ENCODE data around the gene C17orf67. TPM values are rescaled to one million over a fixed set of nuclear protein-coding genes. Genes with fewer than 3 reads are reported as not detected.
A peak's percentile ranks its signal among the peaks of the same experiment; 100 is the strongest.

Gene C17orf67, protein sequence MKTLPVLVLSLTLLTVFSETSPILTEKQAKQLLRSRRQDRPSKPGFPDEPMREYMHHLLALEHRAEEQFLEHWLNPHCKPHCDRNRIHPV
- 2.4 TPM for polyA plus RNA-seq (2012; ENCODE audit: insufficient read depth, insufficient read length)

DNA sequence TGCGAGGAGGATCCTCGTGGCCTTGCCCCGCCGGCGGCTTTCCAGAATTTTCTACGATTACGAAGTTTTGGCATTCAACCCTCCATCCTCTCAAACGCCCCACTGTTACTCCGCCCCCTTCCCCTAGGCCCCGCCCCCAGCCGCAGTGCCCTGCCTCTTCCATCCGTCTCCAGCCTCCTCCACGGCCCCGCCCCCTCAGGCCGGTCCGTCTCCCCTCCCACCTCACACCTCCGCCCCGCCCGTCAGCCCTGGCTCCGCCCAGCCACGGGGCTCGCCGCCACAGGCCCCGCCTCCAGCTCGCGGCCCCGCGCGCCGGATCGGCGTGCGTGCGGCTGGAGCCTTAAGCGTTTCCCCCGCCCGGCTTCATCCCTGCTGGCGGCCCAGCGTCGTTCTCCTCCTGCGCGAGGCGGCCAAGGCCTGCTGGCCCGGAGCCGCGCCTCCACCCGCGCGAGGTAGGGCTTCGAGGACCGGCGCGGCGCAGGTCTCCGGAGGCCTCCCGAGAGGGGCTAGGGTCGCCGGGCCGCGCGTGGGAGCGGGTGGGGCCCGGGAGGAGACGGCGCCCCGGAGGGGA lies at the start of gene C17orf67, which contains the start of gene DGKE:
TSS of gene C17orf67 (minus strand) at position 112 of the 571 bp plus-strand sequence. CDS start 18,110 bp downstream, outside the sequence.
TSS of gene DGKE (plus strand) at position 343 of the 571 bp plus-strand sequence. CDS start 645 bp downstream, outside the sequence.
- DNase-seq (ENCODE audit: low read depth, low spot score), result peak; percentile 87
- peak within 1 kb of the TSS; percentile 78 for H3K4me3 ChIP-seq (ENCODE audit: low read length)

DNA sequence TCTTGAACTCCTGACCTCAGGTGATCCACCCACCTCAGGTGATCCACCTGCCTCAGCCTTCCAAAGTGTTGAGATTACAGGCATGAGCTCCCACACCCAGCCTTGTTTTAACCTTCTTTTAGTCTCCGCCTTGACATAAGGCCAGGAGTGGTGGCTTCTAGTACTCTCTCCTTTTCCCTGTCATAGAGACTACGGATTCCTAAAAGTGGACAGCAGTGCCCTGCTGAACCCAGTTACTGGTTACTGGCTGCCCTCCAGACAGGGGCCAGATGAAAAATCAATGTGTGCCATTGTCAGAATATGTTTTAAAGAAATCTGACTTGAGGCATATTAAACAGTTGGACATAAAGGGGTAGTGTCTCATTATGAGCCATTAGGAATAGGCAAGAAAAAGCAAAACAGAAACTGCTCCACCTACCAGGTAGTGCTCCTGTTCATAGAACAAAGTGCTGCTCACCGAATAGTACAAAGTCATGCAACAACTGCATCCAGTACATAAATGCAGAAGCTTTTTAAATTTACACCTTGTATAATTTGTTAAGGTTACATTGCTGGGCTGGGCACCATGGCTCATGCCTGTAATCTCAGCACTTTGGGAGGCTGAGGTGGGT lies 48.1 kb upstream of the C17orf67 start:
- DNase-seq (ENCODE audit: low read depth, low spot score), result no peak

DNA sequence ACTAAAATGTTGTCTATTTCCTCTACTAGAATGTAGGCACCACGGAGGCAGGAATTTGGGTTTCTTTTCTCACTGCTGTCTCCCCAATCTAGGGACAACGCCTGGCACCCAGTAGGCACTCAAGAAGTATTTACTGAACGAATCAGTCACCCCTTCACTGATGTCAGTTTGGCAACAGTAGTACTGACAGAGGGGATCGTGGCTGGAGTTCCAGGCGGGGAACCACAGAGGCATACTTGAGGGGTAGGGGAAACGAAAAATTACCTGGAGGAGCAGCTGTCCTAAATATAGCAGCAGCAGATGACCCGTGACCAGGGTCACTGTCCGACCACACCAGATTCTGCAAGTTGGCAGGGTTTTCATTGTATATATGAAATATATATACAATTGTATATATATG lies 46.9 kb upstream of the C17orf67 start:
- H3K4me3 ChIP-seq (ENCODE audit: low read length), result no peak overlapping the region
- no peak for DNase-seq (ENCODE audit: low read depth, low spot score)

More for the DNA sequence above, 48.1 kb upstream of the C17orf67 start:
- no peak overlapping the region for H3K4me3 ChIP-seq (ENCODE audit: low read length)

DNA sequence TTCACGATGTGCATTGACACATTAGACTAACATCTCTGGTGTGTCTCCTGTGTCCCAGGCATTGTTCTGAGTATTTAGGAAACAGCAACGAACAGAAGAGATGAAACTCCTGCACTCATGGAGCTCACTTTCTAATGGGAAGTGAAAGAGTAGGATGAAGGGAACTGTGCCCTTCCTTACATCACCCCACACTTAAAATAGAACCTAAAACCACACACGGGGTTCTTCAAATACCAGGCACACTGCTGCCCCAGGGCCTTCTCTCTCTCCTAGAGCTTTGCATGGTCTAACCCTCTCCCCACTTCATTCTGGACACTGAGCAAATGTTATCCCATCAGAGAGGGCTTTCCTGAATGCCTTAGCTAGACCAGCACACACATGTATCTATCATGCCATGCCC lies 46.4 kb upstream of the C17orf67 start:
- no peak for DNase-seq (ENCODE audit: low read depth, low spot score)
- no peak overlapping the region for H3K4me3 ChIP-seq (ENCODE audit: low read length)

DNA sequence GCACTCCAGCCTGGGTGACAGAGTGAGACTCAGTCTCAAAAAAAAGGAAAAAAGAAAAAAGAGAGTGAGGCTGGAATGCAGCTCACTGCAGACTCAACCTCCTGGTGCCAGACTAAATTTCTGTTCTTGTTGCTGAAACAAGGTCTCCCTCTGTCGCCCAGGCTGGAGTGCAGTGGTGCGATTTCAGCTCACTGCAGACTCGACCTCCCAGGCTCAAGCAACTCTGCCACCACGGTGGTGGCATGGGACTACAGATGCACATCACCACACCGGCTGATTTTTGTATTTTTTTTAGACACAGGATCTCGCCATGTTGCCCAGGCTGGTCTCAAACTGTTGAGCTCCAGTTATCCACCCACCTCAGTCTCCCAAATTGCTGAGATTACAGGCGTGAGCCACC lies 45.6 kb upstream of the C17orf67 start:
- no peak overlapping the region for H3K4me3 ChIP-seq (ENCODE audit: low read length)
- DNase-seq (ENCODE audit: low read depth, low spot score), result no peak

DNA sequence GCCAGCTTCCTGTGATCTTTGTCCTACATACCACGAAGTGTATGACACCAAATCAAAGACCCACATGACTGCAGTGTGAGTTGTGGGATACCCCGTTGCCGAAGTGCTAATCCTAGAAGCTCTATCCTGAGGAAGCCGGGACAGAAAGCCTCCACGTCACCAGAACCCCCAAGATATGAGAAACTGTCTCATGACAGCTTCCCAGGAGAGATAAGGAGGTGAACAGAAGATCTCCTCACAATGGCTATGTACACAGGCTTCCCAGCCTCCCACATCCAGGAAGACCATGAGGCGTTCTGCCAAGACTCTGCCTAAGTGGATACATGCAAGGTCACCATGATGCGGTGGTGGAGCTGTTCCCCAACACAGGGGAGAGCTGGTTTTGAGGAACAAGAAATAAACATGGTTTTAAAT lies 43.1 kb upstream of the C17orf67 start:
- no peak for DNase-seq (ENCODE audit: low read depth, low spot score)
- no peak overlapping the region for H3K4me3 ChIP-seq (ENCODE audit: low read length)

DNA sequence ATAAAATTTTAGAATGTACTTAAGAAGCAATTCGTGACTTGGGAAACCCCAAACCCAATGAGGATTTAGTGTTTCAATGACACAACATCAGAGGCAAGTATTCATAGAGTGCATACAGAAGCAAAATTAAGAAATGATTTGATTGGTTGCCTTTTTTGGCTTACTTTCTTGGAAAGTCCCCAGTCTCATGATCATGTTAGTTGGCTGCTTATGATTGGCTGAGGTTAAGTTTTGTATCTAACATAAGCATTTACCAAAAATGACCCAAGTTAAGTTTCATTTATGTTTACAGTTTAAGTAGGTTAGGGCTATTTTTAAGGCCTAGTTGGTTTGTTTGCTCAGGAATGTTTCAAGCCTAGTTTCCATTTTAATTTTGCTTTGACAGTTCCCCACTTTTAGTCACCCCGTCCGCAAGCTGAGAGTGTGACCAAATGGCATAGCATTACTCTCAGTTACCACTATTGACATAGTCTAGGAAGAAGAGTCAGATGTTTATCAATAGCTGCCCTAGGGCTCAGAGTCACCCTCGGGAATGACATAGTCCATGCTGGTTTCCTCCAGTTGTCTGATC lies 36.4 kb upstream of the C17orf67 start:
- DNase-seq (ENCODE audit: low read depth, low spot score), result no peak
- H3K4me3 ChIP-seq (ENCODE audit: low read length), result no peak overlapping the region

DNA sequence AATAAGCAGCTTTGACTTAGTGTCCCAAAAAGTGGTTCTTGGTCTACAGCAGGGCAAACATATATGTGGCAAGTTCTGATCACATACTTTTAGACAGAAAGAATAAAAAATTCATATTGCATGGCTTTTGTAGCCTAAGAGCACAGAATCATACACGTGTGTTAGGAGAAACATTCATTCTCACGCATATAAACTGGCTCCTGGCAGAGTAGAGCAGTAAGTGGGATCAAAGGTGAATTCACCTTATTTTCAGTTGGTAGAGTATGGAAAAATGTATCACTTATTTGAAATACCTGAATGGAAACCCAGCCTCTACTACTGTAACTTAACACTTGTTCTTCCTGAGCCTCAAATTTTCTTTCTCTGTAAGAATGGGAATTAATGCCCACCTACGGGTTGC lies 35.0 kb upstream of the C17orf67 start:
- H3K4me3 ChIP-seq (ENCODE audit: low read length), result no peak overlapping the region
- DNase-seq (ENCODE audit: low read depth, low spot score), result no peak

DNA sequence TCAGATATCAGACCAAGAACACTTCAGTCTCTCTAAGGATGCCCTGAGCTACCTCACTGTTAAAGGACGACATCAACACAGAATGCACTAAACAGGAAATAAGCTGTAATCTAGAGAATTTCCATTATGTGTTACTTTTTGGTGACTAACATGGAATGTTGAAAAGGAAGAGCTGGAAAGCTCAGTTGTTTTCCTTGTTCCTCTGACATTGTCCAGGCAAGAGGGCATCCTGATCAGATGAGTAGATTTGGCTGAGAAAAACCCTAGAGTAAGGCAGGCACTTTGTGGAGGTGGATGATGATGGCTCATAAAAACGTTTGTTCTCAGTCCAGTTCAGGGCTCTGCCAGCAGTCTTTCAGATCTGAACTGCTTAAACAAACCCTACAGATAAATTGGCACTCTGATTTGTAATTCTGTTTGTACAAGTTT lies 34.2 kb upstream of the C17orf67 start:
- DNase-seq (ENCODE audit: low read depth, low spot score), result no peak
- H3K4me3 ChIP-seq (ENCODE audit: low read length), result no peak overlapping the region

DNA sequence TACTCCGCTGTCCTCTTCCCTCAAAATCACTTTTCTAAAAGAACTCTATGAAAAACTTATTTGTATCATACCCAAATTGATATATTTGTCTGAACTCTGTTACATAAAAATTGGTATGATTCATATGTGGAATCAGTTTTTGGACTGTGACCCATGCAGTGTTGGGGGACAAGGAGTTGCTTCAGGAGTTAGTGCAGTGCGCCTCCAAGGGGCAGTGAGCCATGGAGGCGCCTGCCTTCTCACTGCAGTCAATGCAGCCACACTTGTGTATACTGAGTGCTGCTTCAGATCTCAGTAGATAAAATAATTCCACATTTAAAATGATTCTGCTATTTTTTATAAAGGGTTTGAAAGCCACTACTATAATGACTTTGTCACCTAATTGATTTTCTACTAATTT lies 32.8 kb upstream of the C17orf67 start:
- no peak for DNase-seq (ENCODE audit: low read depth, low spot score)
- no peak overlapping the region for H3K4me3 ChIP-seq (ENCODE audit: low read length)

DNA sequence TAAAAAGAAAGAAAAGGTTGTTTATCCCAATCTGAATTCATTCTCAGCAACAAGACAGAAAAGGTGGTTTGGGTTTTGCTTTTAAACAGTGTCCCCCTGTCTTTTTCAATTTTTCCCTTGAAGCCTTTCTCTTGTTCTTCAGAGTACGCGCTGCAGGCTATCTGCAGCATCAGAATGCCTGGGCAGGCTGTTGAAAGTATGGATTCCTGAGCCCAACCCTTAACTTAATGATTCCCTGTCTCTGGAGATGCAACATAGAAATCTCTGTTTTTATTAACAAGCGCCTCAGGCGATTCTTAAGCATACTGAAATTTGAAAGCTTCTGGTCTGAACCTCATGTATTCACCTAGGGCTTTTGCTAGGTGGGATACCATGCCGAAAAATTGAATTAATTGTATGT lies 32.4 kb upstream of the C17orf67 start:
- no peak for DNase-seq (ENCODE audit: low read depth, low spot score)
- no peak overlapping the region for H3K4me3 ChIP-seq (ENCODE audit: low read length)

DNA sequence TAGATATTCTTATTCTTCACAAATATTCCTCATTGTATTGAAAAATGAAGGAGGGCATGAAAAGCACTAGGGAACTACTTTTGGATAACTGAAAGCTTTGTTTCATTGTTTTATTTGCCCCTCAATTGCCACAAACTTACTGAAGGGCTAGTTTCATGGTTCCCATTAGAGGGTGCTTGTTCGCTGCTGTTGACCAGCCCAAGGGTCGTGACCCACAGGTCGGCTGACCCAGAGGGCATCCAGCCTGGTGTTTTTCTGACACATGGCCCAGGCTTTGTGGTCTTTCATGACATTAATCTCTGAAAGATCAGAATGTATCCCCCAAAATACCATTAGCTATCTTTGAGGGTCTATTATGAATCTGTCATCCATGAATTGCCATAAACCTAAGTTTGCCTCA lies 30.3 kb upstream of the C17orf67 start:
- DNase-seq (ENCODE audit: low read depth, low spot score), result no peak
- H3K4me3 ChIP-seq (ENCODE audit: low read length), result no peak overlapping the region

DNA sequence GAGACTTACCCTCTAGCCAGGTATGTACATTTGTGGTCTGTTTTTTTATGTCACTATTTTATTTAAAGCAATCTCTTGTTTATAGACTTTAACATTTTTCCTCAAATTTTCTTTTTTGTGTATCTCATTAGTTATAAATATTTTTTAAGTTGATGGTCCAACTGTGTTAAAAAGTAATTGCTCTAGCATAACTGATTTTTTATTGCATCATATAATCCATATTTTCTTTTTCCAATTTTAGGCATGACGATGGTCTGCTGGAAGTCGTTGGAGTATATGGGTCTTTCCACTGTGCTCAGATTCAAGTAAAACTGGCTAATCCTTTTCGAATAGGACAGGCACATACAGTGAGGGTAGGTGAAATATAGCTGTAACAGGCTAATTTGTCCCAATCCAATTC lies 28.2 kb upstream of the C17orf67 start:
- DNase-seq (ENCODE audit: low read depth, low spot score), result no peak

DNA sequence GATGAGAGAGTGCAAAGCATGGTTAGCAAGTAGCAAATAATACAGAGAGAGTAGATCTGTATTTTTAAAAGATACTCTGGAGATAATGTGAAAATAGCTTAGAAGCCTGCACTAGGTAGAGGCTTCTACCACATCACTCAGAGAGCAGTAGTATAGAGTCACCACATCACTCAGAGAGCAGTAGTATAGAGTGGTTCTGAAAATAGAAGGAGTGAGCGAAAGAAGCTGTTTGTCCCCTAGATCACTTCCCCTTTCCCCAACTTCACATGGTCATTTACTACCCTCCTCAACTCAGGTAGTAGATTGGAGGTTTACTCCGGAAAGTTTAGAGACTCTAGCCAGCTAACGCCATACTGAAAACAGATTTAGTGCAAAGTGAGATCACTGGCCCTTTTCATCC lies 17.3 kb upstream of the C17orf67 start:
- DNase-seq (ENCODE audit: low read depth, low spot score), result peak; percentile 69
- no peak overlapping the region for H3K4me3 ChIP-seq (ENCODE audit: low read length)

More for the DNA sequence above, 28.2 kb upstream of the C17orf67 start:
- H3K4me3 ChIP-seq (ENCODE audit: low read length), result no peak overlapping the region

DNA sequence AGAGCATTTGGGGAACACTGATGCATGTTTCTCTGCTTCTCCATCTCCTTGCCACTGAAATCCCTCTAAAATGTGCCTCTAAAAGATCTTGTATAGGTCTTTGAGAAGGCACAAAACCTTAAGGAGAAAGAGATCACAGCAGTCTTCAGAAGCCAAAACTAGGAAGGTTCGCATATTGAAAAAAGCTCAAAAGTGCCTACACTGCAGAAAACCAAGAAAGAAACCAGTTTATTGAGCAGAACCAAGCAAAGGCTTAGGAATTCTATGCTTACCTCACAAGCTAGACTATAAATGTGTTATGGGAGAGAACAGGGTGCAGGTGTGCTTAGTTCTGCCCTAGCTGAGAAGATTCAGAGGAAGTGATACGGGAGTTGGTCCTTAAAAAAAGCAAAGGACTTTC lies 16.9 kb upstream of the C17orf67 start:
- no peak overlapping the region for H3K4me3 ChIP-seq (ENCODE audit: low read length)
- no peak for DNase-seq (ENCODE audit: low read depth, low spot score)

DNA sequence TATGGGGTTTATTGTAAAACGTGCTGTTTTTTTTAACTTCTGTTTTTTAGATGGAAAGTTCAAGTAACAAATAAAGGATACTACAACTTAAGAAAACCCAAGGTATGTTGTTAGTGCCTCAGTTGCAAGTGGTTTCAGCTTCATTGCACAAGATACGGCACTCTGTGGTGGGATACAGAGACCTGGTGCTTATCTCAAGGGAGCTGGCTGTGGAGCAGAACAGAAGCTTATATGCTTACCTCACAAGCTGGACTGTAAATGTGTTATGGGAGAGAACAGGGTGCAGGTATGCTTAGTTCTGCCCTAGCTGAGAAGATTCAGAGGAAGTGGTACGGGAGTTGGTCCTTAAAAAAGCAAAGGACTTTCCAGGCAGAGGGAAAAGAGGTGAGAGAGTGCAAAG lies 15.4 kb upstream of the C17orf67 start:
- no peak for DNase-seq (ENCODE audit: low read depth, low spot score)
- no peak overlapping the region for H3K4me3 ChIP-seq (ENCODE audit: low read length)

DNA sequence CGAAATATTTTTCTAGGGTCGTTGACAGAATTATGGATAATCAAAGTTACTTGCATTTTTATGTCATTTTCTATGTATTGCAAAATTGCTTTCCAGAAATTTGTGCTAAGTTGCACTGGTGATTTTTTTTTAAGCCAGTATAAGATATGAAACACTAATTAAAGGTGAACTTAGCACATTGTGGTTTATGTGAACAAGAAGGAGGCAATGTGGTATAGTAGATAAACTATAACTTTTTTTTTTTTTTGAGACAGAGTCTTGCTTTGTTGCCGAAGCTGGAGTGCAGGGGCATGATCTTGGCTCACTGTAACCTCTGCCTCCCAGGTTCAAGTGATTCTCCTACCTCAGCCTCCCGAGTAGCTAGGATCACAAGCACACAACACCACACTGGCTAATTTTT lies 13.4 kb upstream of the C17orf67 start:
- no peak overlapping the region for H3K4me3 ChIP-seq (ENCODE audit: low read length)
- DNase-seq (ENCODE audit: low read depth, low spot score), result peak; percentile 37

DNA sequence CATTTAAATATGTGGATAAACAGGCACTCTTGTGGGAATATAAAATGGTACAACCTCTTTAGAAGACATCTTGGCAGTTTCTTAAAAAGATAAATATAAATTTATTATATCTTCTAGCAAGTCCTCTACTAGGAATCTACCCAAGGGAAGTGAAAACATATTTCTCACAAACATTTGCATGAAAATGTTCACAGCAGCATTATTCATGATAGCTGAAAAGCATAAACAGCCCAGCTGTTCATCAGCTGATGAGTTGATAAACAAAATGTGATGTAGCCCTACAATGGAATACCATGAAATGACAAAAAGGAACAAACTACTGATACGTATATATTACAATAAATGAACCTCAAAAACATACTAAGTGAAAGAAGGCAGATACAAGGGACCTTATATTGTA lies 12.2 kb upstream of the C17orf67 start:
- H3K4me3 ChIP-seq (ENCODE audit: low read length), result no peak overlapping the region
- no peak for DNase-seq (ENCODE audit: low read depth, low spot score)

DNA sequence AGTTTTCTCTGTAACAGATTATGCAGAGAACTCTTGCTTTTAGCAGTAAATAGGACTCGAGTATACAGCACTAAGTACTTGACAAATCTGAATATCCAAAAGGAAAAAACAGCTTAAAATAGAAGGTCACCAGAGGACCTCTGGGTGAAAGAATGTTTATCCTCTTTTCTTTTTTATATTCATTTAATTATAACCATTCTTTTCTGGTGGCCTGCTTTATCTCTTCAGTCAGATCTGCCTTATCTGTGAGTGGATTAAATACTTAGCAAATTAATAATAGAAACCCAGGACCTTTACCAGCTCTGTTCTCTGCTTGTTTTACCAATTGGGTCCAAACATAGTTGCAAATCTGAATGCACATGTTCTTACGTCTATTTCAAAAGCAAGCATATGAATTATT lies 8.9 kb upstream of the C17orf67 start:
- H3K4me3 ChIP-seq (ENCODE audit: low read length), result no peak overlapping the region
- DNase-seq (ENCODE audit: low read depth, low spot score), result no peak

DNA sequence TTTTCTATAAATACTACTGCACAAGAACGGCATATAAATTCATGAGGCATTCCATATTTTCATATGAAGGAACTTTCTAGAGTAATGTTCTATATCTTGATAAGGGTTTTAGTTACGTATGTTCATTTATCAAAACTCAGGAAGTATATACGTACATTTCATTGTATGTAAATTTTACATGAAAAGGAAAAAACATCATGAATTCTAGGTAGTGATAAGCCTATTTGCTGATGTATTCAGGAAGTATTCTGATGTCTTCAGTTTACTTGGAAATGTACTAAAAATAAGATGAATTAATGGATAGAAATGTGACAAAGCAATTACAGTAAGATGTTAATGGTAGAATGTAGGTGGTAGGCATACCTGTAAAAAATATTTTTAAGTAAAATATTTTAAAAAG lies 5.0 kb upstream of the C17orf67 start:
- no peak overlapping the region for H3K4me3 ChIP-seq (ENCODE audit: low read length)
- DNase-seq (ENCODE audit: low read depth, low spot score), result no peak

DNA sequence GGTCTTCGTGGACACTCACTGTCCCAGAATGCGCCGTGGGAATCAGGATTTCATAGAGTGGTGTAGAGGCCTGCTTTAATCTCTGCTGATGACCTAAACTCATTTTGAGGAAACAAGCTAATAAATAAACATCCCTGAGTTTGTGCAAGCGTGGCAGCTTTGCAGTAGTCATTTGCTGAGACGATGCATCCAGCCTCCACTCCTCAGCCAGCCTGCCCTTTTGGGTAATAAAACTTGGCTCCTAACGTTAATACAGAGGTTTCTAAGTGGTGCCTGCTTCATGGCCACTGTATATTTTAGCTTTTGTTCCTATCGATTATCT lies 1.5 kb upstream of the C17orf67 start:
- DNase-seq (ENCODE audit: low read depth, low spot score), result no peak

More for the DNA sequence above, 1.5 kb upstream of the C17orf67 start:
- H3K4me3 ChIP-seq (ENCODE audit: low read length), result peak overlapping the region; percentile 68

Data from Jurkat, Clone E6-1 (cell line).